HG03460 (cell line): ENCODE results near the gene TRIM32.

Experiments used
- ATAC-seq: cut with Tn5 transposase; IDR thresholded peaks from one replicate; pipeline ENCODE4 v1.9.1; 2021; ENCODE audit not compliant: unreplicated experiment

Gene TRIM32

DNA sequence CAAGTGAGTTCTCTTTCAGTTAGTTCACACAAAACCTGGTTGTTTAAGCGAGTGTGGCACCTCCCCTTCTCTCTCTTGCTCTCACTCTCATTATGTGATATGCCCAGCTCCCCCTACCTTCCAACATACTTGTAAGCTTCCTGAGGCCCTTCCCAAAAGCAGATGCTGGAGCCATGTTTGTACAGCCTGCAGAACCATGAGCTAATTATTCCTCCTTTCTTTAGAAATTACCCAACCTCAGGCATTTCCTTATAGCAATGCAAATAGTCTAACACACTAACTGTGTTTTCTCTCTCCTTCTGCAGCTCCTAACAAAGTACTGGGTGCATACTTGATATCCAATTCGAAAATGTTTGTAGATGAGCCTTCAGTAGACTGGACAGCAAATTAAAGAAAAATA lies 62.7 kb downstream of the TRIM32 start:
- no peak for ATAC-seq

DNA sequence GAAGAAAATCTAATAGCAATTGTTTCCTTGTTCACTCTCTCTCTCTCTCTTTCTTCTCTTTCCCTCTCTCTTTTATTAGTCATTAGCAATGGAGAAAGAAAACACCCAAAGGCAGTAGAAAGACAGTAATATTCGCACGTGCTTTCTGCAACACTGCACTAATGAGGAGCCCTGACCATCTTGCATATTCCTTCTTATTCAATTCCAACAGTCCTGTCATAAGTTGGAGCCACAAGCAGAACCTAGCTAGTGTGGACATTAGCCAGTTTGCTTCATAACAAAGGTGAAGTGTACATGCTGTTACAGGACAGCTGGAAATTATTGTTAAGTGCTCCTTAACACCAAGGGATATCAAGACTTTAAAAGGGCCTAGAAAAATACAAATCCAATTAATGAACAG lies 63.4 kb downstream of the TRIM32 start:
- no peak for ATAC-seq
